NOMO-1 (cell line): ENCODE measurements around the gene GDPGP1.

Experiments
- DNase-seq, 2 experiments: peaks; one replicate each; lab custom pipeline; 2025; ENCODE audit not compliant: unreplicated experiment in 2 of 2; lab: John Stamatoyannopoulos, UW

GDPGP1 gene

DNA sequence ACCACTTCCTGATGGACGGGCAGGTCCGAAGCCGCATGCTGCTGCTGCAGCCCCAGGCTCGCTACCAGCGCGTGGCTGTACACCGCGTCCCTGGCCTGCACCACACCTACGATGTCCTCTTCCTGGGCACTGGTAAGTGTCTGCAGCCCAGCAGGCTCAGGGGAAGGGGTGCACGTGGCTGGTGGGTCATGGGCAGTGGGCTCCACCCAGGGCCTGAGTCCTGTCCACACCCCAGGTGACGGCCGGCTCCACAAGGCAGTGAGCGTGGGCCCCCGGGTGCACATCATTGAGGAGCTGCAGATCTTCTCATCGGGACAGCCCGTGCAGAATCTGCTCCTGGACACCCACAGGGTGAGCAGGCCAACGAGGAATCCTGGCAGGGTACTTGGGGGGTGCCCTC is 9.0 kb upstream of the GDPGP1 start:
- no peak for DNase-seq

DNA sequence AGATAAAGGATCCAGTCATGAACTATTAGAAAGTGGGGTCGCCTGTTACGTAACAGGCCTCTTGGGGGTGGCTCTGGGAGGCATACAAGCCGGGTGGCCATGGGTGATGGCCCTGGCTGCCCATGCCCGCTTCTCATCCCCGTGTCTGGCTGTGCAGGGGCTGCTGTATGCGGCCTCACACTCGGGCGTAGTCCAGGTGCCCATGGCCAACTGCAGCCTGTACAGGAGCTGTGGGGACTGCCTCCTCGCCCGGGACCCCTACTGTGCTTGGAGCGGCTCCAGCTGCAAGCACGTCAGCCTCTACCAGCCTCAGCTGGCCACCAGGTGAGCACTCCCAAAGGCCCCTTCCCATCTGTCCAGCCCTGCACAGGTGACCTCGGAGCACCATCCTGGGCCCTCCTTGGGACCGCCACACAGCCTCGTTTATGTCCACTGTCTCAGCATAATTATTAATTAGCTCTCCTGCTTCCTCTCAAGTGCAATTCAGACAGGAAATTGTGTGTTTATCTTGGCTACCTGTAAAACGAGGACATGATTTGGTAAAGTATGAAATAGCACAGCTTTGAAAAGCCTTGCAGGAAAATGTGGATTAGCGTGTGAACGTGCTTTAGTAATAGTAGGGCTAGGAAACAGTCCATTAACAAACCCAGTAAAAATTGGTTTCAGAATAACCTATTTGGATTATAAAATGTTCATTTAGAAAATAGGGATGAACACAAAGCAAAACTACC is 8.3 kb upstream of the GDPGP1 start:
- no peak for DNase-seq

DNA sequence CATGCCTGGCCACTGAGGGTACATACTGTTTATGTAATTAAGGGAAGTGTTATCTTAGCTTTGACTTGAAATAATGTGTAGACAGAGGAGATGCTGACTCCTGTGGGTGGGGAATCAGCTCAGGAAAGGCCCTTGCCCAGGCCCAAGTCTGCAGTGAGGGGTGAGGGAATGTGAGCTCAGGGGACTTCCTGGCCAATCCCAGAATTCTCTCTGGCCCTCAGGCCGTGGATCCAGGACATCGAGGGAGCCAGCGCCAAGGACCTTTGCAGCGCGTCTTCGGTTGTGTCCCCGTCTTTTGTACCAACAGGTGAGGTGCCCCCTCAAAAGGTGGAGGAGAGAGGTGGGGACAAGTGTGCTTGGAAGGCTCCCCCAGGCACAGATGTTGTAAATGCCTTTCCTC is 6.7 kb upstream of the GDPGP1 start:
- DNase-seq, result no peak

DNA sequence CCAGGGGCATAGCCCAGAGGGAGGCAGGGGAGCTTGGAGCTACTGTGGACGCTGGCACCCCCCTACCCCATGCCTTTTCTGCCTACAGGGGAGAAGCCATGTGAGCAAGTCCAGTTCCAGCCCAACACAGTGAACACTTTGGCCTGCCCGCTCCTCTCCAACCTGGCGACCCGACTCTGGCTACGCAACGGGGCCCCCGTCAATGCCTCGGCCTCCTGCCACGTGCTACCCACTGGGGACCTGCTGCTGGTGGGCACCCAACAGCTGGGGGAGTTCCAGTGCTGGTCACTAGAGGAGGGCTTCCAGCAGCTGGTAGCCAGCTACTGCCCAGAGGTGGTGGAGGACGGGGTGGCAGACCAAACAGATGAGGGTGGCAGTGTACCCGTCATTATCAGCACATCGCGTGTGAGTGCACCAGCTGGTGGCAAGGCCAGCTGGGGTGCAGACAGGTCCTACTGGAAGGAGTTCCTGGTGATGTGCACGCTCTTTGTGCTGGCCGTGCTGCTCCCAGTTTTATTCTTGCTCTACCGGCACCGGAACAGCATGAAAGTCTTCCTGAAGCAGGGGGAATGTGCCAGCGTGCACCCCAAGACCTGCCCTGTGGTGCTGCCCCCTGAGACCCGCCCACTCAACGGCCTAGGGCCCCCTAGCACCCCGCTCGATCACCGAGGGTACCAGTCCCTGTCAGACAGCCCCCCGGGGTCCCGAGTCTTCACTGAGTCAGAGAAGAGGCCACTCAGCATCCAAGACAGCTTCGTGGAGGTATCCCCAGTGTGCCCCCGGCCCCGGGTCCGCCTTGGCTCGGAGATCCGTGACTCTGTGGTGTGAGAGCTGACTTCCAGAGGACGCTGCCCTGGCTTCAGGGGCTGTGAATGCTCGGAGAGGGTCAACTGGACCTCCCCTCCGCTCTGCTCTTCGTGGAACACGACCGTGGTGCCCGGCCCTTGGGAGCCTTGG is 5.9 kb upstream of the GDPGP1 start:
- DNase-seq, result no peak

DNA sequence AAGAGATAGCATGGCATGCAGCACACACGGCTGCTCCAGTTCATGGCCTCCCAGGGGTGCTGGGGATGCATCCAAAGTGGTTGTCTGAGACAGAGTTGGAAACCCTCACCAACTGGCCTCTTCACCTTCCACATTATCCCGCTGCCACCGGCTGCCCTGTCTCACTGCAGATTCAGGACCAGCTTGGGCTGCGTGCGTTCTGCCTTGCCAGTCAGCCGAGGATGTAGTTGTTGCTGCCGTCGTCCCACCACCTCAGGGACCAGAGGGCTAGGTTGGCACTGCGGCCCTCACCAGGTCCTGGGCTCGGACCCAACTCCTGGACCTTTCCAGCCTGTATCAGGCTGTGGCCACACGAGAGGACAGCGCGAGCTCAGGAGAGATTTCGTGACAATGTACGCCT is 5.0 kb upstream of the GDPGP1 start:
- no peak for DNase-seq

DNA sequence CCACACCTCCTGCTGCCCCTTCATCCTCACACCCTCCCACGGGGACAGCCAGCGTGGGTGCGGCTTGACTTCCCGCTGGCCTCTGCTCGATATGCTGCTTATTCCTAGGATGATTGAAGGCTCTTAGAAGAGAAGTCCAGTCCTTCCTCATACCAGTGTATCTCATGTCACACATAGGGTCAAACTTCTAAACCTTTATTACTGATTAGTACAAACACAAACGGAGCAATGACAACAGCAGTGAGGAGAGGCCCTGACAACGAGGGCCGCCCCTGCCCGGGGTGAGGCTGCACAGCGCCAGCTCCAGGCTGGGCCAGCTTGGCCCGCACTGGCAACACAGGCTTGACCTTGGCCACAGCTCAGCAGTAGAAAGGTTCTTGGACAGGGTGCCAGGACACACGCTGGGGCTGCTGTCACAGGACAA is 3.9 kb upstream of the GDPGP1 start:
- DNase-seq, result no peak

DNA sequence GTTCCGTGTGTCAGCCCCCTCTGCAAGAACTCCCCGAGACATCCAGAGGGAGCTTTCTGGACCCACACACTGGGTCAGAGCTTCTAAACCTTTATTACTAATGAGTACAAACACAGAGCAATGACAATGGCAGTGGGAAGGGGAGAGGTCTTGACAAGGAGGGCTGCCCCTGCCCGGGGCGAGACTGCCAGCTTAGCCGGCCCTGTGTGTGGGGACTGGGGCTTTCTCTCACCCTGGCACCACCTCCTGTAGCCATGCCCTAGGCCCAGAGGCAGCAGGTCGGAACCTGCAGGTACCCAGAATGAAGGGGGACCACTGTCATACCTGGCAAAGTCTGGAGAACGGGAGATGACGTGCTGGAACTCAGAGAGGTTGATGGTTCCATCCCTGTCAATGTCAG is 3.4 kb upstream of the GDPGP1 start:
- DNase-seq, result no peak

DNA sequence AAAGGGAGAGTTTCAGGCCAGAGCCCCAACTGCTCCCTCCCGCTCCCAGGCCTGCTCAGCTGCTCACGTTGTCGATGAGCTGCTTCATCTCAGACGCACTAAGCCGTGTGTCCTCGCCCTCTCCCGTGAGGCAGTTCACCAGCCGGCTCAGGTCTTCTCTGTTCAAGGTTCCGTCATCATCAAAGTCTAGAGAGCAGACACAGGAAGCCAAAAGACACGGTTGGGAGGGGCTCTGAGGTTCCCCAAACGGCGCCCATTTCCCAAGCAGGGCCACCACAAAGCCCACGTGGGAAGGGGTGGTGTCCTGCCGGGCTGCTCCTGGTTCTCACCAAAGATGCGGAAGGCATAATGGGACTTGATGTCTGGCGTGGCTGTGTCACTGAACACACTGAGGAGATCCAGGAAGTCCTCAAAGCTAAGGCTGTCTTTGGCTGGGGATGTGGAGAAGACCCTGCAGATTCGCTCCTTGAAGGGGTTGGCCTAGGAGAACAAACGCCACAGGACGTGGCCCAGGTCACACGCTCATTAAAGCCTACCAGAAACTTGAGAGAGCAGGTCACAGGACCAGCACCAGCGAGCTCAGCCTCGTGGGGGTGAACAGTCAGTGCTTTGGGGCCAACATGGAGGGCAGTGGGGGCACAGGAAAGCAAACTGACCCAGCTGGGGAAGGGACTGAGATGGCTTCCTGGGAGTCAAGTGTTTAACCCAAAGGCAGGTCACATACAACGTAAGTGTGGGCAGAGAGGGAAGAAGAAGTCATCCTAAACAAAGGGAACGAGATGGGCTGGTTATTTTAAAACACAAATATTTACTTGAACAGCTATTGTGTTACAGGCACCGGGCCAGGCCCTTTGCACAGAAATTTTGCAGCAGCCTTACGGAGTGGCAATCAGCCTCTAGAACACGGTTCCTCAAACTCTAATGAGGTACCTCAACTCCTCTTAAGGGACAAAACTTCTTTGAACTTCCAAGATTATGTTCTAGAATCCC is 2.7 kb upstream of the GDPGP1 start:
- DNase-seq, result peak in 1 of 2 experiments; percentile 21

DNA sequence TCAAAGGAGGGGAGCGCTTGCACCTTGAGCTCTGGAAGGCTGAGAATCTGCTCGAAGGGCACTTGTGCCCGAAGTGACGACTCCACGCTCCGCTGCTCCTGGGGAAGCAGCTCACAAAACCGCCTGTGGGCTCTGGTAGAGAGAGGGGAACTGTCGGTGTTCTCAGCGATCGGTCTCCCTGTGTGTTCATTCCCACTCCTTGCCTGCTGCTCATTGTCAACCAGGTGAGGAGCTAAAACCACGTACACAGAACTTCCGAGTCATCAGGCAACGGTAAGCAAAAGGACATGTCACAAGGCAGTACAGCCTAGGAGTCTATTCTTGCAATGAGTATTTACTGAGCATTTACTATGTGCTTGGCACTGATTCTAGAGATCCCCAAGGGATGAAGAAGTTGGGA is 1.8 kb upstream of the GDPGP1 start:
- DNase-seq, result no peak

DNA sequence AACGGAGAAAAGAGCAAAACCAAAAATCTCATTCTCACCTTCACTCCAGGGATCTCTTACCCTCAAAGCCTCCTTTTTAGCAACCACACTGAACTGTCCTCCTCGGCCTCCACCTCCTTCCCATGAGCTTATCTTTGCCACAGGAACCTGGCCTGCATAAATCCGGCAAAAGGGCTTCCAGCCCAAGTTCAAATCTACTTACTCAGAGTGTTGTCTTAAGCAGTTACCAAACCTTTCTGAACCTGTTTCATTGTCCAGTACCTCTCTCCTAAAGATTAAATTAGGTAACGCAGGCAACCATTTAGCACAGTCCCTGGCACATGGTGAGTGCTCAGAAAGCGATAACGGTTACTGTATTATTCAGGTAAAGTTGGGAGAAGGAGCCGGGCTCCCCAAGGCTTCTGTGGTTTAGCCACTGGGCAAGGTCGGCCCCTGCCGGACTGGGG is 1.0 kb upstream of the GDPGP1 start:
- peak in 1 of 2 experiments; percentile 44 for DNase-seq

DNA sequence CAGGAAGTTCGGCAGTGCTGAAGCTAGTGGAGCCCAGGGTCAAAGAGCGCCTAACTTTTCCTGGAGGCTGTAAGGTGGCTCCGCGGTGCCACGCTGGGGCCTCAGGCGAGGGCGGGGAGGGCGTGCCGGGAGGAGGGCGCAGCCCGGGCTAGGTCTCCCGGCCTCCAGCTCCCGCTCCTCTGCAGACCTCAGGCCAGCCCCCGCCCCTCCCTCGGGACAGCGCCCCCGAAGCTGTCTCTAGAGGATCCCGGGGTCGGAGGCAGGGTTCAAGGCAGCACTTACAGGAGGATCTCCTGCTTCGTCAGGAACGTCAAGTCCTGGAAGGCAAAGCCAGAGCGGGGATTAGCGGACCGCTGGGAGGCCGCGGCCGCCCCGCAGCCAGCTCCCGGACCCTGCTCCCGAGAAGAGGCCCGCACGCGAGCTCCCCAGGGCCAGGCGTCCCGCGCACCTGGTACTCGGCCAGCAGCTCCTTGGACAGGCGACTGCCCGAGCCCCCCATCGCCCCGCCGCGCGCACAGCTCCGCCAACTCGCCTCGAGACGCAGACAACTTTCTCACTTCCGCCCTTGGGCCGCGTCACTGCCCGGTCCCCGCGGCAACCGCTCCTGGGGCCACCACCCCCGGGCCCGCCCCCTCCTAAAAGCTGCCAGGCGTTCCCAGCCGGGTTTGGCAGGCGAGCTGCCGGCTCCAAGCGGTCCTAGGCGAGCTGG is 468 bp upstream of the GDPGP1 start, which contains the start of gene CIB1:
TSS of gene CIB1 (minus strand) at position 555 of the 709 bp plus-strand sequence. CDS start at position 499, 56 bp downstream.
- DNase-seq, result peak; percentile 91 to 98

DNA sequence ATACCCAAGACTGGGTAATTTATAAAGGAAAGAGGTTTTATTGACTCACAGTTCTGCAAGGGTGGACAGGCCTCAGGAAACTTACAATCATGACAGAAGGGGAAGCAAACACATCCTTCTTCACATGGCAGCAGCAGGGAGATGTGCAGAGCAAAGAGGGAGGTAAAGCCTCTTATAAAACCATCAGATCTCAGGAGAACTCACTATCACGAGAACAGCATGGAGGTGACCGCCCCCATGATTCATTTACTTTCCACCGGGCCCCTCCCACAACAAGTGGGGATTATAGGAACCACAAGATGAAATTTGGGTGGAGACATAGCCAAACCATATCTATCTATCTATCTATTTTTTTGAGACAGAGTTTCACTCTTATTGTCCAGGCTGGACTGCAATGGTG is 5.4 kb downstream of the GDPGP1 start:
- no peak for DNase-seq

DNA sequence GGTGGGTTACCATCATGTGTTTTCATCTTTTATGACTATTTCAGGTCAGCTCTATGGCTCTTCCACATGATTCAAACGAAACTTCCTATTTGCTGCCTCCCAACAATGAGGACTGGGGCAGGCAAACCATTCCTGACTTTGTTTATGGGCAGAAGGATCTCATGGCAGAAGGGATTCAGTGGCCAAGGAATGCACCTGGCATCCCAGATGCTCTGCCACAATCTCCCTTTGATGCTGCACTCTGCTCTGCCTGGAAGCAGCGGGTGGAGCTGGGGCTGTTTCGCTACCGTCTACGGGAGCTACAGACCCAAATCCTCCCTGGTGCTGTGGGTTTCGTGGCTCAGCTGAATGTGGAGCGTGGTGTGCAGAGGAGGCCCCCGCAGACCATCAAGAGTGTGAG is 6.8 kb downstream of the GDPGP1 start:
- DNase-seq, result no peak

DNA sequence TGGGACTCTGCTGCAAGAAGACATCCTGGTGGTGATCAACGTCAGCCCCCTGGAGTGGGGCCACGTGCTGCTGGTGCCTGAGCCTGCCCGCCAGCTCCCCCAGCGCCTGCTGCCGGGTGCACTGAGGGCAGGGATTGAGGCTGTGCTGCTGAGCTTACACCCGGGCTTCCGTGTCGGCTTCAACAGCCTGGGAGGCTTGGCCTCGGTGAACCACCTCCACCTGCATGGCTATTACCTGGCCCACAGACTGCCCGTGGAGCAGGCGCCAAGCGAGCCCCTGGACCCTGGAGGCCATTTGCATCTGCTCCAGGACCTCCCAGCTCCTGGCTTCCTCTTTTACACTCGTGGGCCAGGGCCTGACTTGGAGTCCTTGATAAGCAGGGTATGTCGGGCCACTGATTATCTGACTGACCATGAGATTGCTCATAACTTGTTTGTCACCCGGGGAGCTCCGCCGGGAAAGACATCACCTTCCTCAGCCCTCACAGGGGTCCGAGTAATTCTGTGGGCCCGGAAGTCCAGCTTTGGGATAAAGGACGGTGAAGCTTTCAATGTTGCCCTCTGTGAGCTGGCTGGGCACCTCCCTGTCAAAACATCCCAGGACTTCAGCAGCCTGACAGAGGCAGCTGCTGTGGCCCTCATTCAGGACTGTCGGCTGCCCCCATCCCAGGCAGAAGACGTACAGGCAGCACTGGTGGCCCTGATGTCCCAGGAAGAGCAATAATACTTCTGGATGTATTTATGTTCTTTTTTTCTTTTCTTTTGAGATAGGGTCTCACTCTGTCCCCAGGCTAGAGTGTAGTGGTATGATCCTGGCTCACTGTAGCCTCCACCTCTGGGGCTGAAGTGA is 7.6 kb downstream of the GDPGP1 start:
- DNase-seq, result no peak

DNA sequence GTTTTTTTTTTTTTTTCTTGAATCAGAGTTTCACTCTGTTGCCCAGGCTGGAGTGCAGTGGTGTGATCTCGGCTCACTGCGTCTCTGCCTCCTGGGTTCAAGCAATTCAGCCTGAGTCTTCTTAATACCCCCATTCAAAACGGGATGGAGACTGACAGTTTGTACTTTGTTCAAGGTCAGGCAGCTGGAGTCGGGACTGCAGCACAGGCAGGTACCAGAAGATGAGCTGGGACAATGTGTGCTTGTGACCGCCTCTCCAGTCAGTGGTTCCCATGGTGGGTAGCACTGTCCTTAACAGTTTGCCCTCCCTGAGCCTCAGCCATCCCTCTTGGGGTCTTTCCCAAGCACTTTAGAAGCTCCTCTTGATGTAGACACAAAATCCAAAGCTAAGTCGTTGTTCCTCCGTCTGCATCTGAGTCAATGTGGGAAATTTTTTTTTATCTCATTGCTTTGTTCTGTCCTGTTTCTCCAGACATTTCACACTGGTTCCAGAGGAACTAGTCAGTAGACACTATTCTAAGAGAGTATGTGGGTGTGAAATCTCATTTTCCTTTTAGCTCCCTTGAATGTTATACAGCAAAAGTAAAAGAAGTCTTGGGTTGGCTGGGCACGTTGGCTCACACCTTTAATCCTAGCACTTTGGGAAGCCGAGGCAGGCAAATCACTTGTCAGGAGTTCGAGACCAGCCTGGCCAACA is 10.1 kb downstream of the GDPGP1 start:
- no peak for DNase-seq

DNA sequence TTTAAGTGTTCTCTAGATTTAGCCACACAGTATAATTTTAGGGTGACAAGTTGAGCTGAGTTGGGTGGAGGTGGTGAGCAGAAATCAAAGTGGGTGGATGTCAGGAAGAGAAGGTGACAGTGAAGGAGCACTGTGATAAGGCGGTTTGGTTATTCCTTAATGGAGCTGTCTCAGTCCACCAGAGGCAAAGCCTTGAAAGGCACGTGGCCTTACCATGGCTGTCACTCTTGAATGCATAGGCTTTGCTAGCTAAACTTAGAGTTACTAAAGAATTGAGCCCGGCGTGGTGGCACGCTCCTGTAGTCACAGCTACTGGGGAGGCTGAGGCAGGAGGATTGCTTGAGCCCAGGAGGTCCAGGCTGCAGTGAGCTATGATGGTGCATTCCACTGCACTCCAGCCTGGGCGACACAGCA is 14.8 kb downstream of the GDPGP1 start:
- no peak for DNase-seq

DNA sequence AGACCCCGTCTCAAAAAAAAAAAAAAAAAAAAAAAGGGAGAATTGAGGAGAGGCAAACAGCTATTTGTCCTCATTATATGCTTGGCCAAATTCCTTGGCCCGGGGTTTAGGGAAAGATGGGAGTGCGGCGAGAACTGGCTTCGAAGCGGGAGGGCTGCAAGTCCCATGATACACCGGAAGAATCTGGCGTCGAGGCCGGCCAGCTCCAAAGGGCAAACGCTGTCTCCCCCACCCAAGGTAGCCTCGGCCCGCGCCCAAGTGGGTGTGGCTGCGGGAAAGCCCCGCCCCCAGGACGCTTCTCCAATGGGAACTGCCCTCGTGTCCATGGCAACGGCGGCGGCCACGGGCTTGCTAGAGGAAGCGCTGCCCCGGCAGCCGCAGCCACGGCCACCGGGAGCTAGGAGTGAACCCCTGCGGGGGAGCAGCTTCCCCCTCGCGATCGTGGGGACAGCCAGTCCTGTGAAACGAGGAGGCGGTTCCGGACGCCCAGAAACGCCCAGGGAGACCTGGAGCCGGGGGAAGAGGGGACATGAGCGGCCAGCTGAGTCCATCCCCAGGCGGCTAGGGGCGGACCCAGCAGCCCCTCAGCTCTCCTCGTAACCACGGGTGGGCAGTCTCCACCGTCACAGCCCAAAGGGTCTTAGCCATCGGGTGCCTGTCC is 15.3 kb downstream of the GDPGP1 start, which contains the start of gene TTLL13:
TSS of gene TTLL13 (plus strand) at position 354 of the 661 bp plus-strand sequence. CDS start 1,075 bp downstream, outside the sequence.
- peak; percentile 37 to 47 for DNase-seq

DNA sequence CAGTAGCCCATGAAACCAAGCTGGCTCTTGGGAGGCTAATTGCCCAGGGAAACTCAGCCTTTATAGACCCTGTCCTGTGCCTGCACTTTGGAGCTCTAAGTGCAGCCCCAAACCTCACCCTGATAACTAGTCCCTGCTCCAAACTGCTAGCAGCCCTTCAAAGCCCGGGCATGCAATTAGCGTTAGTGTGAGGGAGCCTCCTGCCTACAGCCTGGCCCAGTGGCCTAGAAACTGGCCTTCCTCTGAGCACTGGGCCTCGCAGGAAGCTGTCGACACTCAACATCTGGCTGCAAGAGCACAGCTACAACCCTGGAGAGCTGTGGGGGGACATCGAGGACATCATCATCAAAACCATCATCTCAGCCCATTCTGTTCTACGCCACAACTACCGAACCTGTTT is 23.8 kb downstream of the GDPGP1 start:
- DNase-seq, result no peak
